HepG2 (cell line): ENCODE results near the gene TCF7L2. TPM values are rescaled to one million over a fixed set of nuclear protein-coding genes. Genes with fewer than 3 reads are reported as not detected.

Source experiments
- ARNT ChIP-seq: fragments of 450-650 bp; IDR thresholded peaks from 2 replicates; pipeline ENCODE4 v1.6.1; 2017
- ATF4 ChIP-seq, 2 experiments: fragments of 450-650 bp in 1 of 2; sonication (generic) in 1 of 2; formaldehyde crosslinking; IDR thresholded peaks; 2 replicates each; pipeline versions ENCODE4 v1.5.0 to v1.8.0; 2020 to 2022; ENCODE audit warnings: mild to moderate bottlenecking in 1 of 2, missing genetic modification reagents in 1 of 2
- CAMTA2 ChIP-seq: sonication (generic); formaldehyde crosslinking; IDR thresholded peaks from 2 replicates; pipeline ENCODE4 v1.4.0; 2020; ENCODE audit warnings: mild to moderate bottlenecking, missing genetic modification reagents, borderline replicate concordance
- DDIT3 ChIP-seq: sonication (generic); formaldehyde crosslinking; IDR thresholded peaks from 2 replicates; pipeline ENCODE4 v1.4.0; 2020; ENCODE audit warnings: mild to moderate bottlenecking, missing genetic modification reagents
- ELF1 ChIP-seq: sonication (generic); formaldehyde crosslinking; IDR thresholded peaks from 2 replicates; pipeline ENCODE4 v1.4.0; 2020; ENCODE audit warnings: missing genetic modification reagents
- GATAD1 ChIP-seq: IDR thresholded peaks from 2 replicates; pipeline ENCODE4 v1.6.1; 2016; ENCODE audit warnings: missing genetic modification reagents, missing compliant biosample characterization
- HOXA5 ChIP-seq: sonication (generic); formaldehyde crosslinking; IDR thresholded peaks from 2 replicates; pipeline ENCODE4 v1.4.0; 2020; ENCODE audit warnings: missing genetic modification reagents
- MLLT10 ChIP-seq: sonication (generic); formaldehyde crosslinking; IDR thresholded peaks from 2 replicates; pipeline ENCODE4 v1.4.0; 2020; ENCODE audit warnings: missing genetic modification reagents
- MTF1 ChIP-seq: sonication (generic); formaldehyde crosslinking; IDR thresholded peaks from 2 replicates; pipeline ENCODE4 v1.5.0; 2020; ENCODE audit warnings: missing genetic modification reagents
- NAIF1 ChIP-seq: sonication (generic); formaldehyde crosslinking; IDR thresholded peaks from 2 replicates; pipeline ENCODE4 v1.5.0; 2020; ENCODE audit warnings: mild to moderate bottlenecking, missing genetic modification reagents, borderline replicate concordance
- ONECUT2 ChIP-seq: sonication (generic); formaldehyde crosslinking; IDR thresholded peaks from 2 replicates; pipeline ENCODE4 v1.4.0; 2020; ENCODE audit warnings: missing genetic modification reagents
- SALL1 ChIP-seq: sonication (generic); formaldehyde crosslinking; IDR thresholded peaks from 2 replicates; pipeline ENCODE4 v1.8.0; 2022; ENCODE audit warnings: mild to moderate bottlenecking, missing genetic modification reagents
- SRSF9 ChIP-seq: fragments of 200-400 bp; formaldehyde crosslinking; IDR thresholded peaks from 2 replicates; pipeline ENCODE4 v1.6.1; 2018; ENCODE audit warnings: borderline replicate concordance, mild to moderate bottlenecking, low read depth, low read length; ENCODE audit not compliant: insufficient read depth, poor library complexity, severe bottlenecking
- TAF15 ChIP-seq: fragments of 200-400 bp; formaldehyde crosslinking; IDR thresholded peaks from one replicate; pipeline ENCODE4 v1.6.1; 2018; ENCODE audit warnings: mild to moderate bottlenecking, low read depth, low read length; ENCODE audit not compliant: poor library complexity, severe bottlenecking
- TOPORS ChIP-seq: sonication (generic); formaldehyde crosslinking; IDR thresholded peaks from 2 replicates; pipeline ENCODE4 v1.8.0; 2023; ENCODE audit warnings: mild to moderate bottlenecking, missing genetic modification reagents
- TRAFD1 ChIP-seq: sonication (generic); formaldehyde crosslinking; IDR thresholded peaks from 2 replicates; pipeline ENCODE4 v1.5.1; 2020; ENCODE audit warnings: missing genetic modification reagents, mild to moderate bottlenecking, borderline replicate concordance
- ZNF101 ChIP-seq: sonication (generic); formaldehyde crosslinking; IDR thresholded peaks from 2 replicates; pipeline ENCODE4 v1.4.0; 2020; ENCODE audit warnings: mild to moderate bottlenecking, low read depth, missing genetic modification reagents, borderline replicate concordance
- ZNF12 ChIP-seq: sonication (generic); formaldehyde crosslinking; IDR thresholded peaks from 2 replicates; pipeline ENCODE4 v1.5.0; 2020; ENCODE audit warnings: missing genetic modification reagents
- ZNF230 ChIP-seq: sonication (generic); formaldehyde crosslinking; IDR thresholded peaks from 2 replicates; pipeline ENCODE4 v1.4.0; 2020; ENCODE audit warnings: mild to moderate bottlenecking, missing genetic modification reagents
- ZNF350 ChIP-seq: sonication (generic); formaldehyde crosslinking; IDR thresholded peaks from 2 replicates; pipeline ENCODE4 v1.4.0; 2020; ENCODE audit warnings: mild to moderate bottlenecking, low read depth, missing genetic modification reagents, borderline replicate concordance
- ZNF367 ChIP-seq: sonication (generic); formaldehyde crosslinking; IDR thresholded peaks from 2 replicates; pipeline ENCODE4 v1.4.0; 2020; ENCODE audit warnings: missing genetic modification reagents, borderline replicate concordance
- ZNF414 ChIP-seq: sonication (generic); formaldehyde crosslinking; IDR thresholded peaks from 2 replicates; pipeline ENCODE4 v1.5.0; 2020; ENCODE audit warnings: missing genetic modification reagents
- ZNF468 ChIP-seq: sonication (generic); formaldehyde crosslinking; IDR thresholded peaks from 2 replicates; pipeline ENCODE4 v1.8.0; 2022; ENCODE audit warnings: mild to moderate bottlenecking, moderate library complexity, missing genetic modification reagents
- ZNF530 ChIP-seq: sonication (generic); formaldehyde crosslinking; IDR thresholded peaks from 2 replicates; pipeline ENCODE4 v1.5.0; 2020; ENCODE audit warnings: low read depth, mild to moderate bottlenecking, missing genetic modification reagents
- ZNF703 ChIP-seq: sonication (generic); formaldehyde crosslinking; IDR thresholded peaks from 2 replicates; pipeline ENCODE4 v1.5.1; 2020; ENCODE audit warnings: missing genetic modification reagents, mild to moderate bottlenecking, moderate library complexity, borderline replicate concordance
- ZNF83 ChIP-seq: sonication (generic); formaldehyde crosslinking; IDR thresholded peaks from 2 replicates; pipeline ENCODE4 v1.4.0; 2020; ENCODE audit warnings: missing genetic modification reagents, mild to moderate bottlenecking, borderline replicate concordance
- ZNF839 ChIP-seq: sonication (generic); formaldehyde crosslinking; IDR thresholded peaks from 2 replicates; pipeline ENCODE4 v1.4.0; 2020; ENCODE audit warnings: missing genetic modification reagents, mild to moderate bottlenecking, borderline replicate concordance
- ZSCAN9 ChIP-seq: IDR thresholded peaks from 2 replicates; pipeline ENCODE4 v1.6.1; 2016; ENCODE audit warnings: borderline replicate concordance
- polyA plus RNA-seq, 8 experiments: library from polyadenylated mRNA; depleted of rRNA in 3 of 8; stranded (reverse) in 7 of 8; unstranded in 1 of 8; fragments of >200 nt; fragmentation: Illumina TruSeq in 4 of 8; extraction: Trizol in 4 of 8; gene quantifications; 2 replicates each; pipeline versions ENCODE4 v1.2.1 to v1.2.3, GENCODE V29; 2011 to 2016; ENCODE audit warnings: low read depth in 4 of 8, missing spikeins in 1 of 8, mixed read lengths in 1 of 8; ENCODE audit not compliant: insufficient read depth in 1 of 8
- total RNA-seq, 5 experiments: library from RNA; depleted of rRNA; stranded (reverse); fragments of >200 nt; fragmentation: Illumina TruSeq; extraction: Trizol; gene quantifications; 2 replicates each; pipeline ENCODE4 v1.2.3, GENCODE V29; 2016; ENCODE audit warnings: low read depth in 1 of 5

The TCF7L2 gene
- total and polyA plus RNA-seq, 2 of the 13 experiments (the other 11 are each of a cell fraction or from before 2014, with no cell fraction given) = 3.9 to 13.7 TPM

- no peak for TF ChIP-seq CAMTA2 (CRISPR knock-in tag)
- no peak for TF ChIP-seq ZNF350
- TF ChIP-seq TOPORS (CRISPR knock-in tag) = no peak
- TF ChIP-seq ZNF101 = no peak
- no peak for TF ChIP-seq GATAD1 (CRISPR knock-in tag)
- TF ChIP-seq HOXA5 = no peak
- no peak for TF ChIP-seq ZNF367
- TF ChIP-seq ZNF12 (CRISPR knock-in tag) = no peak; the same call in 1 of the 2 replicates
- TF ChIP-seq SALL1 (CRISPR knock-in tag) = no peak
- no peak for TF ChIP-seq ELF1 (CRISPR knock-in tag)
- TF ChIP-seq ONECUT2 (CRISPR knock-in tag) = 0 out of 2 replicates have a peak, but pooled peaks have one; percentile 49
- TF ChIP-seq ZNF468 (CRISPR knock-in tag) = no peak
- TF ChIP-seq ZSCAN9 (CRISPR knock-in tag) = no peak
- TF ChIP-seq SRSF9 = no peak
- no peak for TF ChIP-seq MLLT10 (CRISPR knock-in tag)
- no peak for TF ChIP-seq MTF1 (CRISPR knock-in tag)
- TF ChIP-seq ATF4 (CRISPR knock-in tag; IDR thresholded peaks at IDR 0.05) = no peak; a peak in 2 of 4 replicates
- TF ChIP-seq TAF15 = no peak
- TF ChIP-seq ZNF703 (CRISPR knock-in tag) = no peak
- no peak for TF ChIP-seq ZNF230 (CRISPR knock-in tag)
- no peak for TF ChIP-seq NAIF1 (CRISPR knock-in tag)
- no peak for TF ChIP-seq ARNT
- TF ChIP-seq ZNF414 = no peak
- TF ChIP-seq ZNF530 = no peak
- no peak for TF ChIP-seq DDIT3 (CRISPR knock-in tag)
- no peak for TF ChIP-seq TRAFD1 (CRISPR knock-in tag)
- no peak for TF ChIP-seq ZNF839 (CRISPR knock-in tag)
- no peak for TF ChIP-seq ZNF83
Measured at GRCh38 chr10:113093188-113094113, 143.4 kb downstream of the TCF7L2 start (continued).
